ENCODE results near the gene MAML3.

MAML3 gene

GRCh38 chr4:139720806-139721205 is 433.2 kb downstream of the MAML3 start:
- Histone ChIP-seq H3K27me3 (ENCODE audit: control insufficient read depth, low read length) (no peaks in the 10 kb centered on the region), H3F3A (ENCODE audit: control insufficient read depth, insufficient read depth) (no peaks in the 10 kb centered on the region), H3K4me2 (ENCODE audit: low read length) (no peak overlapping the region), H3K4me3 (ENCODE audit: low read length) (no peak overlapping the region), H3K79me2 (ENCODE audit: control insufficient read depth, low read length) (no peaks in the 10 kb centered on the region), H4K20me1 (ENCODE audit: control insufficient read depth, insufficient read depth, low read depth, low read length) (no peaks in the 10 kb centered on the region), H3K9me2 (replicated peaks; ENCODE audit: control insufficient read depth, low read length) (no peaks in the 10 kb centered on the region), H3K4me1 (ENCODE audit: control insufficient read depth, low read length) (no peaks in the 10 kb centered on the region), H3K27ac (ENCODE audit: low read depth, low read length) (no peak overlapping the region), H3K9me3 (ENCODE audit: control insufficient read depth, insufficient read depth, low read length) (no peaks in the 10 kb centered on the region), H3K36me3 (ENCODE audit: control insufficient read depth, low read length) (no peaks in the 10 kb centered on the region; the same call in 1 of the 2 replicates)
- TF ChIP-seq EZH2phosphoT487 (IDR thresholded peaks at IDR 0.05; ENCODE audit: borderline replicate concordance, low read length): no peak
- TF ChIP-seq, protein P1, sequence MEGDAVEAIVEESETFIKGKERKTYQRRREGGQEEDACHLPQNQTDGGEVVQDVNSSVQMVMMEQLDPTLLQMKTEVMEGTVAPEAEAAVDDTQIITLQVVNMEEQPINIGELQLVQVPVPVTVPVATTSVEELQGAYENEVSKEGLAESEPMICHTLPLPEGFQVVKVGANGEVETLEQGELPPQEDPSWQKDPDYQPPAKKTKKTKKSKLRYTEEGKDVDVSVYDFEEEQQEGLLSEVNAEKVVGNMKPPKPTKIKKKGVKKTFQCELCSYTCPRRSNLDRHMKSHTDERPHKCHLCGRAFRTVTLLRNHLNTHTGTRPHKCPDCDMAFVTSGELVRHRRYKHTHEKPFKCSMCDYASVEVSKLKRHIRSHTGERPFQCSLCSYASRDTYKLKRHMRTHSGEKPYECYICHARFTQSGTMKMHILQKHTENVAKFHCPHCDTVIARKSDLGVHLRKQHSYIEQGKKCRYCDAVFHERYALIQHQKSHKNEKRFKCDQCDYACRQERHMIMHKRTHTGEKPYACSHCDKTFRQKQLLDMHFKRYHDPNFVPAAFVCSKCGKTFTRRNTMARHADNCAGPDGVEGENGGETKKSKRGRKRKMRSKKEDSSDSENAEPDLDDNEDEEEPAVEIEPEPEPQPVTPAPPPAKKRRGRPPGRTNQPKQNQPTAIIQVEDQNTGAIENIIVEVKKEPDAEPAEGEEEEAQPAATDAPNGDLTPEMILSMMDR (IDR thresholded peaks at IDR 0.05; ENCODE audit: low read depth, low read length, poor library complexity, severe bottlenecking): no peak

DNA sequence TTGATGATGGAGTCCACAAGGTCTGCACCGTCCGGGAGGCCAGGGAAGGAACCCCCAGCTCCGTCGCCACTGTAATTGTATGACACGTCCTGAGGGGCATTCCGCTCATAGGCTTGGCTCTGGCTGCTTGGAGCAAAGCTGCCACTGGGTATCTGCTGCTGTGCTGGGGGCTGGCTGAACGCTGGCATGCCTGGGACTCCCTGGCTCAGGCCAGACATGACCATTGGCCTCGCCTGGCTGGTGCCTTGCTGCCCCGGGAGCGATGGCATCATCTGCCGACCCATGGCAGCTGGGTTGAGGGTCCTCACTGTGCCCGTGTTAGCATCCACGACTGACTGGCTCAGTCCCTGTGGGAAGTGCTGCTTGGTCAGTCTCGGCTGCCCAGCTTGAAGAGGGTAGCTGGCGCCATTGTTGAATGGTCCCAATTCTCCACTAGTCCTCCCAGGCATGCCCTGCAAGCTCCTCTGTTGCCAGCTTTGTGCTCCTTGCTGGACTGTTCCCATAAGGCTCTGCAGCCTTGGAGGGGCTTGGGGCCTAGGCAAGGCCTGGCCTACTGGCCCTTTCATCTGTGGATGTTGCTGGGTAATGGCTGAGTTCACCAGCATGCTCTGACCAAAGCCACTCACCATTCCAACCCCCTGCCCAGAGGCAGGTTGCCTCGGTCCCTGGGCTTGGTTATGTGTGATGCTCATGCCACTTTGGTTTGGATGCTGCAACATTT is 434.4 kb downstream of the MAML3 start:
- H3K27ac ChIP-seq (ENCODE audit: low read depth, low read length): no peak overlapping the region
- H4K20me1 ChIP-seq (ENCODE audit: control insufficient read depth, insufficient read depth, low read depth, low read length): no peaks in the 10 kb centered on the region
- no peaks in the 10 kb centered on the region for H3K9me3 ChIP-seq (ENCODE audit: control insufficient read depth, insufficient read depth, low read length)
- no peaks in the 10 kb centered on the region for H3K79me2 ChIP-seq (ENCODE audit: control insufficient read depth, low read length)
- H3K36me3 ChIP-seq (ENCODE audit: control insufficient read depth, low read length): no peaks in the 10 kb centered on the region; the same call in 1 of the 2 replicates
- H3K9me2 ChIP-seq (replicated peaks; ENCODE audit: control insufficient read depth, low read length): no peaks in the 10 kb centered on the region
- H3K27me3 ChIP-seq (ENCODE audit: control insufficient read depth, low read length): no peaks in the 10 kb centered on the region
- H3F3A ChIP-seq (ENCODE audit: control insufficient read depth, insufficient read depth): no peaks in the 10 kb centered on the region
- no peak overlapping the region for H3K4me3 ChIP-seq (ENCODE audit: low read length)
- no peaks in the 10 kb centered on the region for H3K4me1 ChIP-seq (ENCODE audit: control insufficient read depth, low read length)
- no peak overlapping the region for H3K4me2 ChIP-seq (ENCODE audit: low read length)
- TF ChIP-seq EZH2phosphoT487 (IDR thresholded peaks at IDR 0.05; ENCODE audit: borderline replicate concordance, low read length): no peak
- TF ChIP-seq, protein P1 (IDR thresholded peaks at IDR 0.05; ENCODE audit: low read depth, low read length, poor library complexity, severe bottlenecking): no peak

DNA sequence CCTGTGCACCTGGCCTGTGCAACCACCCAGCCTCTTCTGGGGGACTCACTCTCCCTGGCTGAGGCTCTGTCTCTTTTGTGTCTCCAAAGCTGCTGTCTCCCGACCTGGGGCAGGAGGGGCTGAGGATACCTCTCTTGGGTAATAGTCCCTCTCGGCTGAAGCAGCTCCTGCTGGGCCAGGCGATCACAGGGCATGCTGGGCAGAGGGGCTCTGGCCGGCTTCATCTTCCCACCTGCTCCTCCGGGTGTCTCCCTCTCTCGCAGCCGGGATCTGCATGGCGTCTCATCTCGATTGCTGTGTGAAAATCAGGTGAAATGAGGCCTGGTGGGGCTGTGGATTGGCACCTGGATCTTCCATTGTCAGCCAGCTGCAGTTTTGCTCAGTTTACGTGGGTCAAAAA is 435.2 kb downstream of the MAML3 start:
- Histone ChIP-seq H3F3A (ENCODE audit: control insufficient read depth, insufficient read depth) (no peaks in the 10 kb centered on the region), H3K4me1 (ENCODE audit: control insufficient read depth, low read length) (no peaks in the 10 kb centered on the region), H3K4me3 (ENCODE audit: low read length) (no peak overlapping the region), H3K9me3 (ENCODE audit: control insufficient read depth, insufficient read depth, low read length) (no peaks in the 10 kb centered on the region), H3K79me2 (ENCODE audit: control insufficient read depth, low read length) (no peaks in the 10 kb centered on the region), H3K9me2 (replicated peaks; ENCODE audit: control insufficient read depth, low read length) (no peaks in the 10 kb centered on the region), H3K36me3 (ENCODE audit: control insufficient read depth, low read length) (no peaks in the 10 kb centered on the region; the same call in 1 of the 2 replicates), H3K27ac (ENCODE audit: low read depth, low read length) (no peak overlapping the region), H3K4me2 (ENCODE audit: low read length) (no peak overlapping the region), H4K20me1 (ENCODE audit: control insufficient read depth, insufficient read depth, low read depth, low read length) (no peaks in the 10 kb centered on the region), H3K27me3 (ENCODE audit: control insufficient read depth, low read length) (no peaks in the 10 kb centered on the region)
- TF ChIP-seq EZH2phosphoT487 (IDR thresholded peaks at IDR 0.05; ENCODE audit: borderline replicate concordance, low read length): no peak
- TF ChIP-seq, protein P1 (IDR thresholded peaks at IDR 0.05; ENCODE audit: low read depth, low read length, poor library complexity, severe bottlenecking): no peak

All from DOHH2 (cell line).